HUDEP-2 (cell line): Measurements from ENCODE around the gene HSD17B13.
A peak's percentile ranks its signal among the peaks of the same experiment; 100 is the strongest.

Experiments used
- DNase-seq, 76 experiments: peaks; one replicate each; lab custom pipeline; 2025; ENCODE audit not compliant: unreplicated experiment in 76 of 76; lab: John Stamatoyannopoulos, UW

The HSD17B13 gene

GRCh38 chr4:87270825-87271224 lies 51.9 kb downstream of the HSD17B13 start:
- DNase-seq = no peak

GRCh38 chr4:87270144-87270543 lies 52.5 kb downstream of the HSD17B13 start:
- peak in 21 of 76 experiments; percentile 2 to 52 (median 11) for DNase-seq

- DNase-seq = no peak
Measured at GRCh38 chr4:87268411-87268810, 54.3 kb downstream of the HSD17B13 start.

GRCh38 chr4:87266986-87267385 lies 55.7 kb downstream of the HSD17B13 start:
- no peak for DNase-seq

- no peak for DNase-seq
Measured at GRCh38 chr4:87262886-87263285, 59.8 kb downstream of the HSD17B13 start.

- DNase-seq = no peak
Measured at GRCh38 chr4:87260477-87260876, 62.2 kb downstream of the HSD17B13 start.

GRCh38 chr4:87258677-87259076 lies 64.0 kb downstream of the HSD17B13 start:
- peak in 11 of 76 experiments; percentile 7 to 36 (median 14) for DNase-seq

- DNase-seq = no peak
Measured at GRCh38 chr4:87257523-87257922, 65.2 kb downstream of the HSD17B13 start.

GRCh38 chr4:87255755-87256154 lies 66.9 kb downstream of the HSD17B13 start:
- no peak for DNase-seq
